Measurements from ENCODE around the gene PXT1.
"Not testable (repeated sequence)": the region's sequence is repeated elsewhere in the genome, so short reads cannot be mapped to it uniquely, and the experiment has no call there.

PXT1 gene

DNA sequence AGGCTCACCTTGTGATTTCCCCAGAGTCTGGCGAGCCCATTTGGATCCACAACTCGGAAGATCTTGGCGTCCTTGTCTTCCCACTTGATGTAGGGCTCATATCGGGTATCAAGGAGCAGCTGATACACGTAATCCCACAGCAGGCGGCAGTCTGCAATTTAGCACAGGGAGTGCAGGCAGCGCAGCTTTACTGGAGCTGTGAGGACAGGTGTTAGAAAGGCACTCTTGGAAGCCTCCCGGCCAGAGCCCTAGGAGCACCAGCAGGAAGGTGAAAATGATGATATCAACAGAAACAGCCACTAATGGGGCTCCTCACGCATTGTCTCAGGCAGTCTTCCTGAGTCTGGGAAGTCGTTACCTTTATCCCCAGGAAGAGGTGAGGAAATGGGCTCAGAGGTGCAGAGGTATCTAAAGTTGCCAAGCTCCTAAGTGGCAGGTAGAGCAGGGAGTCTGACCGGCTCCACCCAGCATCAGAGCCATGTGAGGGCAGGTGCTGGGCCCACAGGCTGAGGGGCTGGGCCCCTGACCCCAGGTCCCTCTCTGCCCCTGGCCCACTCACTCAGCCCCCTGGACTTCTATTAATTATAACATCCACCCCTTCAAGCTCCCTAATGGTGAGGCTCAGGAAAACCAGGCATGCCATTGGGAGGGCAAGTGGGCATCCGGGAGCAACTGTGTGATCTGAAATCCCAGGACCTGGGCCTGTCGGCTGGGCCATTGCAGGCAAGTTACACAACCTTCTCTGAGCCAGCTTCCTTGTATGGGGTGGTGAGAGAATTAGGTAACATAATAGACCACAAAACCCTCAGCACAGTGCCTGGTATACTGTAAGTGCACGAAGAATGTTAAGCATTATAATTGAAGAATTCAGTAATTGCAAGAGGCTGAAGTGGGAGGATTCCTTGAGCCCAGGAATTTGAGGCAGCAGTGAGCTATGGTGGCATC is 73.5 kb downstream of the PXT1 start:
- no peak for DNase-seq (ENCODE audit: low read depth in 2 of 2)

DNA sequence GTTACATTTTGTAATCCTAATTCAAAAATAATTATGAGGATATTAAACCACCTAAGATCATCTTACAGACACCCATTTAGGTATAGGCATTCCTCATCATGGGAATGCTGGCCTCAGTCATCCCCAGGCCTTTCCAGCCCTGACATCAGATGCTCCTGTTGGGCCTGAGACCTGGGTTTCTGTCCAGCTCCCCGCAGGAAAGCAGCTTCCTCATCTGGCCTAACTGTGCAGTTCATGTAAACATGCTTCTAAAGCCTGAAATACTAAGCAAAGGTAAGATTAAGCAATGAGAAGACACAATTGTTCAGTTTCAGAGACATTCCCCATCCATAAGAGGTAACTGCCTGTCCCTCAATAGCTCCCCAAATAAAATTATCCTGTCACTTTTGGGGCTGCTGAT is 74.2 kb downstream of the PXT1 start:
- no peak for DNase-seq (ENCODE audit: low read depth in 2 of 2)

- DNase-seq (ENCODE audit: low read depth in 2 of 2): no peak
Observed at GRCh38 chr6:36367743-36368142, 74.9 kb downstream of the PXT1 start.

- DNase-seq (ENCODE audit: low read depth in 2 of 2): no peak
Observed at GRCh38 chr6:36364669-36365479, 77.8 kb downstream of the PXT1 start.

GRCh38 chr6:36364061-36364635 is 78.5 kb downstream of the PXT1 start:
- DNase-seq (ENCODE audit: low read depth in 2 of 2): not testable (repeated sequence)

GRCh38 chr6:36363371-36363752 is 79.3 kb downstream of the PXT1 start:
- not testable (repeated sequence) for DNase-seq (ENCODE audit: low read depth in 2 of 2)

GRCh38 chr6:36362551-36363370 is 79.9 kb downstream of the PXT1 start:
- no peak for DNase-seq (ENCODE audit: low read depth in 2 of 2)

DNA sequence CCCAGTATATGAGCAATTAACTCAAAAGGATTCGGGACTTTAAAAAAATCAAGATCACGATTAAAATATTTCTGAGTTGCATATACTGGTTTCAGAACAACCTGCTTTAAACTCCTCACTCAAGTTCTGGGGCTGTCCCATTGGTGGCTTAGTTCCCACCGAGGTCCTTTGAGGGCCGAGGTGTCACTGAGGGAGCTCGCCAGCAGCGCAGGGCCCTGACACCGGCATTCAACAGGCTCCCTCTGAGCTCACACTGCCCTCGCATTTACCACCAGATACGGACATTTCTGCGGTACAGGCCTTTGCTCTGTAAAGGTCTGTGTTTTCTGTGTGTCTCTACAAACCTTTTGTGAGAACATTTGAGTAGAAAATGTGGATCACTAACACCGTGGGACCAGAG is 81.6 kb downstream of the PXT1 start:
- DNase-seq (ENCODE audit: low read depth in 2 of 2): no peak

DNA sequence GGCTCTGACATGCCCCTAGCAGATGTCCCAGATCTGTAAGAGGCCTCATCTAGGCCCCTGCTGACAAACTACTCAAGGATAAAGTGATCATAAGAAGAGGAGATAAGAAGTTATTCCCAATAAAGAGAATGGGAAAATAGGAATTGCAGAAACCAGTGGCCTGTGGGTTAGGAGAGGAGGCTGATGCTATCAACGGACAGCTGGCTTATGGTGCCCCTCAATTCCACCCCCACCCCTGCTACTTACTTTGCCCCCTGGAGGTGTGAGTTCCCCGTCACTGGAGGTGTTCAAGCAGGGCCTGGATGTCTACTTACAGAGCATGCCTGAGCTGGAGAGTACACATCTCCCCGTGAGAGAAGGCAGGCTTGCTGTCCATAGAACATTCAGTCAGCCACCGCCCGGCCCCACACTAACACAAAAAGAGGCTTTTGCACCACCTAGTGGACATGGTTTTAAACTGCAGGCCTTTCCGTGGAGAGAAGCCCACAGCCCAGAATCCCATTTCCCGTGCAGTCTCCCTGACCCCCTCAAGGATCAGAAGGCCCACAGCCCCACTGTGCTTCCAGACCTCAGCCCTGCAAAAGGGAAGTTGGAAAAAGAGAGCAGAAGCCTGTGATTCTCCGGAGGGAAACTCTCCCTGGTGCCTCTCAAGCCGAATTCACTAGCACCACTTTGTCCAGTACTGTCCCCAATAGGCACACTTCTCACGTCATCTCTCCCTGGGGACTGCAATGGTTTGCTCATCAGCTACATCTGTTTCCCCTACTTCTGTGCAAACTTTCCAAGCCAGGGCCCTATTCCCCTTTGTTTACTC is 82.2 kb downstream of the PXT1 start:
- peak; percentile 30 to 38 for DNase-seq (ENCODE audit: low read depth in 2 of 2)

- DNase-seq (ENCODE audit: low read depth in 2 of 2): no peak
Observed at GRCh38 chr6:36358226-36358915, 84.3 kb downstream of the PXT1 start.

DNA sequence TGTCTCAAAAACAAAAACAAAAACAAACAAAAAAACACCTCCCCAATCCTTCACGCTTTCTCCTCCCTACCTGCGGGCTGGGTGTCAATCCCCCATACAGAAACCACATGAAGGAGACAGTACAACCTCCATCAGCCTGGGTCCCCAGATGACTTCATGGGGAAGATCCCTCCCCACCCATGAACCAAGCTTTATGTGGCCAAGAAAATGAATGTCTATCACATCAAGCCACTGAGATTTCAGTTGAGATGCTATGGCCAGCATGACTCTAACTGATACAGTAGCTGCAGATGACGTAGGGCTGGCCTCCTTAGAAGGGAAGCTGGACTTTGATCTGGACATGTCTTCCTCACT is 84.8 kb downstream of the PXT1 start:
- no peak for DNase-seq (ENCODE audit: low read depth in 2 of 2)

GRCh38 chr6:36355819-36356218 is 86.8 kb downstream of the PXT1 start:
- no peak for DNase-seq (ENCODE audit: low read depth in 2 of 2)

- no peak for DNase-seq (ENCODE audit: low read depth in 2 of 2)
Observed at GRCh38 chr6:36353411-36353915, 89.2 kb downstream of the PXT1 start.

- no peak for DNase-seq (ENCODE audit: low read depth in 2 of 2)
Observed at GRCh38 chr6:36352477-36353157, 90.0 kb downstream of the PXT1 start.

DNA sequence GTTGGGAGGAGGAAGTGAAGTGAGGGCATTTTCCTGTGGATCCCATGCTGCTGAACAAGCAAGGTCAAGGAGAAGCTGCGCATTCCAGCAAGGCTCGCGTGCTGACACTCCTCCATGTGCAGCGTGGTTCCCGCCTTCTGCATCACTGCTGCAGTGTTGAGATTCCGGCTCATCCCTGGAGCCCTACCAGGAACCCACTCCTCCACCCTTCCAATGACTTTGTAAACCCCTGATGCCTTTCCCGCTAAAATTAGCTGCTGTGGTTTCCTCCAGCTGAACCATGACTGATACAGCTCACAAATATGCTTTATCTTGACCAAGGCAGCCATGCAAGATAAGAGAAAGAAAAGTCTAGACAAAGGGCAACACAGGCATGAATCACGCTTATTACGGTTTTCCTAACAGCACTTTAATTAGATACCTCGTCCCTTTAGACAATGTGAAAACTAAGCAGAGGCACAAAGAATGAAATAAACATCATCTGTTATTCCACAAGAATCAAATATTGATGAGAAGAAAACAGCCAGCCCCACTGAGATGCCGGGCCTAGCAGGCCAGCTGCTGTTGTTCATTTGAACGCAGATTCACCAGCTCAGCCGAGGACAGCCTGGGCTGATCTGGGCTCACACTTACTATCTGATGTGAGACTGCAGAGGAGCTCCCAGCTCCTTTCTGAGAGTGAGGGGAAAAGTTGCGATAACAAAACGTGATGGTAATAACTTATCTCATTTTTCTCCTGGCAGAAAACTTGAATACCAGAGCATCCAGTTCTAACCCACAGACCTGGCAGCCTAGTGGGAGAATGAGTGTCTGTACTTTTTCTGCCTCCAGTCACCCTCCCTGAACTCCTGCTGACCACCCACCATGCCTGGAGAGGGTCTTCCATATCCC is 91.7 kb downstream of the PXT1 start:
- no peak for DNase-seq (ENCODE audit: low read depth in 2 of 2)

GRCh38 chr6:36350082-36350481 is 92.6 kb downstream of the PXT1 start:
- no peak for DNase-seq (ENCODE audit: low read depth in 2 of 2)

GRCh38 chr6:36349240-36349639 is 93.4 kb downstream of the PXT1 start:
- no peak for DNase-seq (ENCODE audit: low read depth in 2 of 2)

GRCh38 chr6:36347621-36348020 is 95.0 kb downstream of the PXT1 start:
- DNase-seq (ENCODE audit: low read depth in 2 of 2): no peak

Measured in stimulated activated CD4-positive, alpha-beta T cell treated with anti-CD3 and anti-CD28 coated beads, Interleukin-1b, Interleukin-23, amount 100 ng/mL, for 1 hour (primary cell).